Activated CD8-positive, alpha-beta T cell treated with anti-CD3 and anti-CD28 coated beads for 36 hours (primary cell): Measurements from ENCODE around the gene MAST4. TPM values are rescaled to one million over a fixed set of nuclear protein-coding genes. Genes with fewer than 3 reads are reported as not detected.

Experiments used
- ATAC-seq: fragments of 200-7000 bp; cut with Tn5 transposase; one replicate; pipeline ENCODE4 v1.10.0; 2021; ENCODE audit warnings: mild to moderate bottlenecking, moderate library complexity
- CTCF ChIA-PET: fragments of 350-600 bp; sonication (Branson Sonifier 250); formaldehyde crosslinking; loops from one replicate; lab custom pipeline; 2021; ENCODE audit warnings: antibody characterized with exemption; lab: Charles Lee
- POLR2A ChIA-PET: fragments of 350-600 bp; sonication (Branson Sonifier 250); formaldehyde crosslinking; loops from one replicate; lab custom pipeline; 2021; ENCODE audit warnings: antibody characterized with exemption; lab: Charles Lee
- DNase-seq: peaks from one replicate; pipeline ENCODE4 v3.0.0-alpha.2; 2020
- H3K27ac Mint-ChIP-seq: one replicate; pipeline ENCODE4 v1.8.0; 2021; ENCODE audit warnings: mild to moderate bottlenecking, mixed read lengths
- H3K27me3 Mint-ChIP-seq: one replicate; pipeline ENCODE4 v1.8.0; 2021; ENCODE audit warnings: mixed read lengths
- H3K36me3 Mint-ChIP-seq: one replicate; pipeline ENCODE4 v1.8.0; 2021; ENCODE audit warnings: low read depth, mixed read lengths
- H3K4me1 Mint-ChIP-seq: one replicate; pipeline ENCODE4 v1.8.0; 2021; ENCODE audit warnings: low read depth, mixed read lengths
- H3K4me3 Mint-ChIP-seq: one replicate; pipeline ENCODE4 v1.8.0; 2021; ENCODE audit warnings: mild to moderate bottlenecking, moderate library complexity, mixed read lengths
- H3K9me3 Mint-ChIP-seq: one replicate; pipeline ENCODE4 v1.8.0; 2021; ENCODE audit warnings: mixed read lengths
- CTCF ChIP-seq: fragments of 200-600 bp; IDR thresholded peaks from one replicate; pipeline ENCODE4 v1.8.0; 2022; ENCODE audit warnings: antibody characterized with exemption, mild to moderate bottlenecking
- intact Hi-C: fragments of 100-400 bp; cut with micrococcal nuclease; formaldehyde crosslinking; loops from one replicate; pipeline ENCODE4 v1.10.0; 2022
- total RNA-seq, 2 experiments: library from RNA; stranded (reverse); gene quantifications; one replicate each; pipeline ENCODE4 v1.2.3, GENCODE V29; 2021

Gene MAST4
- total RNA-seq, 2 experiments from 2014 or later, result 7.6 to 10.0 TPM

- H3K9me3 Mint-ChIP-seq, result no peaks in the 10 kb centered on the region
- POLR2A ChIA-PET, result no interaction called here
- peaks cover 39% of the 10 kb centered on the region for H3K27me3 Mint-ChIP-seq
- no peak overlapping the region for H3K4me3 Mint-ChIP-seq
- ATAC-seq, result no peak
- H3K4me1 Mint-ChIP-seq, result no peaks in the 10 kb centered on the region
- intact Hi-C loops, result no loop called here
- H3K36me3 Mint-ChIP-seq, result no peaks in the 10 kb centered on the region
- no peak overlapping the region for H3K27ac Mint-ChIP-seq
- CTCF ChIA-PET, result no interaction called here
- no peak for TF ChIP-seq CTCF
- DNase-seq, result no peak
Measured at GRCh38 chr5:66603164-66603563, 7.0 kb downstream of the MAST4 start.

GRCh38 chr5:66603881-66604280 is 7.7 kb downstream of the MAST4 start:
- H3K36me3 Mint-ChIP-seq, result no peaks in the 10 kb centered on the region
- H3K9me3 Mint-ChIP-seq, result no peaks in the 10 kb centered on the region
- CTCF ChIA-PET, result no interaction called here
- POLR2A ChIA-PET, result no interaction called here
- no peak for ATAC-seq
- H3K4me3 Mint-ChIP-seq, result no peak overlapping the region
- intact Hi-C loops, result no loop called here
- no peak for DNase-seq
- H3K27ac Mint-ChIP-seq, result no peak overlapping the region
- H3K27me3 Mint-ChIP-seq, result peaks cover 32% of the 10 kb centered on the region
- no peak for TF ChIP-seq CTCF
- H3K4me1 Mint-ChIP-seq, result no peaks in the 10 kb centered on the region

GRCh38 chr5:66606713-66607112 is 10.5 kb downstream of the MAST4 start:
- Mint-ChIP-seq H3K36me3 (no peaks in the 10 kb centered on the region), H3K9me3 (no peaks in the 10 kb centered on the region), H3K4me1 (no peaks in the 10 kb centered on the region), H3K27ac (no peak overlapping the region), H3K27me3 (peaks cover 11% of the 10 kb centered on the region), H3K4me3 (no peak overlapping the region)
- ATAC-seq (no peak), DNase-seq (no peak)
- TF ChIP-seq CTCF, result no peak
- intact Hi-C loops, result no loop called here
- POLR2A ChIA-PET, result no interaction called here
- CTCF ChIA-PET, result interaction anchor here (1.0 kb wide), 1 partner anchor 300 kb away, joined by 3 read pairs; no protein-coding TSS in a partner anchor

GRCh38 chr5:66608501-66608900 is 12.3 kb downstream of the MAST4 start:
- H3K36me3 Mint-ChIP-seq, result no peaks in the 10 kb centered on the region
- H3K4me3 Mint-ChIP-seq, result no peak overlapping the region
- intact Hi-C loops, result no loop called here
- peaks cover 3% of the 10 kb centered on the region for H3K27me3 Mint-ChIP-seq
- no peaks in the 10 kb centered on the region for H3K4me1 Mint-ChIP-seq
- TF ChIP-seq CTCF, result no peak
- POLR2A ChIA-PET, result no interaction called here
- CTCF ChIA-PET, result no interaction called here
- H3K9me3 Mint-ChIP-seq, result no peaks in the 10 kb centered on the region
- no peak for DNase-seq
- ATAC-seq, result no peak
- H3K27ac Mint-ChIP-seq, result no peak overlapping the region

- ATAC-seq, result no peak
- H3K9me3 Mint-ChIP-seq, result no peaks in the 10 kb centered on the region
- H3K27me3 Mint-ChIP-seq, result peaks cover 3% of the 10 kb centered on the region
- CTCF ChIA-PET, result no interaction called here
- intact Hi-C loops, result no loop called here
- no peaks in the 10 kb centered on the region for H3K36me3 Mint-ChIP-seq
- no peak overlapping the region for H3K27ac Mint-ChIP-seq
- H3K4me3 Mint-ChIP-seq, result no peak overlapping the region
- TF ChIP-seq CTCF, result no peak
- no peaks in the 10 kb centered on the region for H3K4me1 Mint-ChIP-seq
- DNase-seq, result no peak
- POLR2A ChIA-PET, result no interaction called here
Measured at GRCh38 chr5:66609615-66610014, 13.4 kb downstream of the MAST4 start.
